ENCODE results near the gene ZNF764. TPM values are rescaled to one million over a fixed set of nuclear protein-coding genes. Genes with fewer than 3 reads are reported as not detected.

ZNF764 gene
- total and polyA plus RNA-seq, 9 of the 15 experiments (the other 6 are each of a cell fraction or from before 2014, with no cell fraction given) = 0.69 to 10.1 (median 4.1) TPM

- TF ChIP-seq ZNF280B (CRISPR knock-in tag; IDR thresholded peaks at IDR 0.05) = no peak
Observed at GRCh38 chr16:30603945-30604315, 45.8 kb upstream of the ZNF764 start (continued).

GRCh38 chr16:30602616-30603277, 44.6 kb upstream of the ZNF764 start:
- Histone ChIP-seq H3K4me3 (no peak overlapping the region), H3K27me3 (ENCODE audit: control insufficient read depth in 2 of 2, insufficient read depth in 2 of 2, low read length in 2 of 2) (no peaks in the 10 kb centered on the region), H3K9ac (ENCODE audit: insufficient read depth in 1 of 2, low read depth in 2 of 2, low read length in 2 of 2) (no peak overlapping the region), H3K9me1 (ENCODE audit: control insufficient read depth, insufficient read depth, low read length) (no peaks in the 10 kb centered on the region), H3K4me1 (replicated peaks in 1 of 2; ENCODE audit: control insufficient read depth in 2 of 2, insufficient read depth in 2 of 2, low read length in 2 of 2) (peaks cover 0 to 12% of the 10 kb centered on the region in 2 experiments; a peak in 2 of 5 replicates), H3K36me3 (ENCODE audit: control insufficient read depth, insufficient read depth, low read length) (peaks cover 50% of the 10 kb centered on the region), H3K79me2 (ENCODE audit: control insufficient read depth, insufficient read depth, low read length) (no peaks in the 10 kb centered on the region), H3K9me3 (replicated peaks; ENCODE audit: control insufficient read depth, insufficient read depth, low read depth, low read length) (no peaks in the 10 kb centered on the region), H3K27ac (ENCODE audit: extremely low read depth, low read depth, low read length) (no peak overlapping the region), H3K4me2 (ENCODE audit: insufficient read depth, low read length) (no peak overlapping the region), H4K20me1 (replicated peaks; ENCODE audit: control insufficient read depth, insufficient read depth, low read length) (no peaks in the 10 kb centered on the region), H2AFZ (ENCODE audit: low read depth, low read length) (no peak overlapping the region)
- ChIA-PET POLR2A (interaction anchor here (0.8 to 1.7 kb wide), 8 partner anchors 7 to 159 kb away, joined by 3 to 7 read pairs (median 4); partner anchors contain the start of genes ZNF689 and ZNF747), CTCF (ENCODE audit: low intra/inter-chr PET ratio) (no interaction called here)
- no TSS peak for BruUV-seq (replicated peaks)
- TF ChIP-seq AFF1 (IDR thresholded peaks at IDR 0.05; ENCODE audit: low read depth in 1 of 2, partially characterized antibody in 2 of 2) (no peak), C11orf30 (IDR thresholded peaks at IDR 0.05; ENCODE audit: low read depth) (0 out of 2 replicates have a peak, but pooled peaks have one; percentile 38), ZNF316 (IDR thresholded peaks at IDR 0.05) (peak; percentile 58), UBTF (IDR thresholded peaks at IDR 0.05; ENCODE audit: borderline replicate concordance in 1 of 2, low read depth in 2 of 2, low read length in 2 of 2) (no peak), ZBED1 (IDR thresholded peaks at IDR 0.05) (no peak), POLR2A (conservative IDR thresholded peaks at IDR 0.05) (0 out of 2 replicates have a peak, but pooled peaks have one; percentile 35), MAFF (IDR thresholded peaks at IDR 0.05; ENCODE audit: low read length) (0 out of 2 replicates have a peak, but pooled peaks have one; percentile 1)
- intact Hi-C loops (cut with micrococcal nuclease) = no loop called here
- DNase-seq (ENCODE audit: extremely low read depth in 1 of 4, low spot score in 3 of 4) (no peak), ATAC-seq (no peak), FAIRE-seq (no peak)
- in situ Hi-C loops (cut with MboI) = no loop called here
- WGBS (ENCODE audit: insufficient coverage, low coverage, missing lambda C conversion rate) = 74% methylated on average over 4 of the region's 4 CpGs

Data from K562 (cell line).